Esophagus muscularis mucosa (tissue), 4 donors: ENCODE results near the gene PITPNM3. TPM values are rescaled to one million over a fixed set of nuclear protein-coding genes. Genes with fewer than 3 reads are reported as not detected.

ENCODE experiments used
- DNase-seq: peaks from one replicate; pipeline ENCODE4 v3.0.0-alpha.2; 2017; ENCODE audit errors: extremely low spot score
- H3K27ac ChIP-seq, 4 donors: fragments of 200-600 bp; sonication (generic); replicated peaks in 1 of 4; 1 replicate in 3 of 4; 2 replicates in 1 of 4; pipeline ENCODE4 v1.5.1; 2016 to 2019; ENCODE audit warnings: mild to moderate bottlenecking in 1 of 4
- H3K27me3 ChIP-seq, 4 donors: fragments of 200-600 bp; sonication (generic); one replicate each; pipeline versions ENCODE4 v1.5.1 to v1.6.0; 2016 to 2019
- H3K36me3 ChIP-seq, 4 donors: fragments of 200-600 bp; sonication (generic); one replicate each; pipeline ENCODE4 v1.5.1; 2016 to 2019
- H3K4me1 ChIP-seq, 4 donors: fragments of 200-600 bp; sonication (generic); one replicate each; pipeline ENCODE4 v1.5.1; 2016 to 2019
- H3K4me3 ChIP-seq, 4 donors: fragments of 200-600 bp; sonication (generic); 1 replicate in 2 of 4; 2 replicates in 2 of 4; pipeline ENCODE4 v1.5.1; 2016 to 2019; ENCODE audit warnings: mild to moderate bottlenecking in 4 of 4, moderate library complexity in 1 of 4
- H3K9me3 ChIP-seq, 4 donors: fragments of 200-600 bp; sonication (generic); 1 replicate in 3 of 4; 2 replicates in 1 of 4; pipeline ENCODE4 v1.5.1; 2016 to 2019
- EP300 ChIP-seq: sonication (generic); formaldehyde crosslinking; IDR thresholded peaks from one replicate; pipeline ENCODE4 v1.6.1; 2017; ENCODE audit warnings: antibody characterized with exemption
- POLR2A ChIP-seq: fragments of 450-650 bp; IDR thresholded peaks from one replicate; pipeline ENCODE4 v1.6.1; 2017; ENCODE audit warnings: antibody characterized with exemption, moderate library complexity, mild to moderate bottlenecking, low read depth
- POLR2AphosphoS5 ChIP-seq, 2 donors: sonication (generic); formaldehyde crosslinking; IDR thresholded peaks; one replicate each; pipeline ENCODE4 v1.6.1; 2017; ENCODE audit warnings: antibody characterized with exemption in 2 of 2
- whole genome bisulfite sequencing: methylation state at CpG from one replicate; pipeline ENCODE4 v1.1.5; 2018; 5-methylcytosine and 5-hydroxymethylcytosine counted together
- intact Hi-C: fragments of 100-400 bp; cut with DNase I; formaldehyde crosslinking; loops from one replicate; pipeline ENCODE4 v1.15.1; 2023
- total RNA-seq, 4 donors: library from RNA; depleted of rRNA; stranded (reverse); fragments of >200 nt; gene quantifications; one replicate each; pipeline versions ENCODE4 v1.1.0 to v1.2.1, GENCODE V29; 2016
- TF ChIP-seq, protein P1 (sequence below), 3 experiments: fragments of 200-600 bp in 2 of 3; fragments of 450-650 bp in 1 of 3; sonication (generic) in 2 of 3; IDR thresholded peaks; one replicate each; pipeline ENCODE4 v1.5.1; 2017 to 2019; ENCODE audit warnings: antibody characterized with exemption in 3 of 3, mild to moderate bottlenecking in 2 of 3, moderate library complexity in 1 of 3

The PITPNM3 gene
- total RNA-seq, 4 donors from 2014 or later: 46.5 to 93.2 (median 68.9) TPM

DNA sequence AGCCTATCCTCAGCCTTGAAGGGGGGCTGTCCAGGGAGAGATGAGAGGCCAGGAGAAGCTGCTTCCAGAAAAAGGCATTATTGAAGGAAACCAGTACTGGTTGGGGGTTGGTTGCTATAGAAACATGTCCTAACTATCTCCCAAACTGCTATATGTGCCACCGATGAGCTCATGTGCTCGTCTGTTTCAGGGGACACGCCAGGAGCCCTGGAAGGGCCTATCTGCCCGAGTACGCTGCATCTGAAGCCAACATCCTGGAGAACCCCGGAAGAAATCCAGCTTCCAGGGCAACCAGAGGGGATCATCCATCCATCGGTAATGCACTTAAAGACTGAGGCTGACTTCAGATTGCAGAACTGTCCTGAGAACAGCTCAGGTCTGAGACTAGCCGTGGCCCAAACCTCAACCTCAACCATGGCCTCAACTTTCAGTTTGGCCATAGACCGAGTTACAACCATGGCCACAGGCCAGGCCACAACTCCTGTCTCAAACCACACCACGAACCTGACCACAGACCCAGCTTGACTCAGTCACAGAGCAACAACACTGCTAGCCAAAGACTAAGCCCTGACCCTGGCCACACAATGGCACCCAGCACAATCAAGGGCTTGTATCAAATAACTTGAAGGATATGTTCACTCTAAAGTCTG lies 10.2 kb downstream of the PITPNM3 start:
- intact Hi-C loops: no loop called here
- Histone ChIP-seq H3K27ac (peak overlapping the region in 3 of 4 donors; percentile 3 to 92 (median 89)), H3K36me3 (peaks cover 0 to 4% (median 1%) of the 10 kb centered on the region in 4 donors), H3K9me3 (no peaks in the 10 kb centered on the region), H3K4me1 (peaks cover 11 to 68% (median 61%) of the 10 kb centered on the region in 4 donors), H3K27me3 (no peaks in the 10 kb centered on the region), H3K4me3 (no peak overlapping the region)
- DNase-seq: no peak
- WGBS: 92% methylated on average over 8 of the region's 10 CpGs
- no peak for TF ChIP-seq EP300
- TF ChIP-seq POLR2A: no peak
- TF ChIP-seq, protein P1, sequence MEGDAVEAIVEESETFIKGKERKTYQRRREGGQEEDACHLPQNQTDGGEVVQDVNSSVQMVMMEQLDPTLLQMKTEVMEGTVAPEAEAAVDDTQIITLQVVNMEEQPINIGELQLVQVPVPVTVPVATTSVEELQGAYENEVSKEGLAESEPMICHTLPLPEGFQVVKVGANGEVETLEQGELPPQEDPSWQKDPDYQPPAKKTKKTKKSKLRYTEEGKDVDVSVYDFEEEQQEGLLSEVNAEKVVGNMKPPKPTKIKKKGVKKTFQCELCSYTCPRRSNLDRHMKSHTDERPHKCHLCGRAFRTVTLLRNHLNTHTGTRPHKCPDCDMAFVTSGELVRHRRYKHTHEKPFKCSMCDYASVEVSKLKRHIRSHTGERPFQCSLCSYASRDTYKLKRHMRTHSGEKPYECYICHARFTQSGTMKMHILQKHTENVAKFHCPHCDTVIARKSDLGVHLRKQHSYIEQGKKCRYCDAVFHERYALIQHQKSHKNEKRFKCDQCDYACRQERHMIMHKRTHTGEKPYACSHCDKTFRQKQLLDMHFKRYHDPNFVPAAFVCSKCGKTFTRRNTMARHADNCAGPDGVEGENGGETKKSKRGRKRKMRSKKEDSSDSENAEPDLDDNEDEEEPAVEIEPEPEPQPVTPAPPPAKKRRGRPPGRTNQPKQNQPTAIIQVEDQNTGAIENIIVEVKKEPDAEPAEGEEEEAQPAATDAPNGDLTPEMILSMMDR (IDR thresholded peaks at IDR 0.05): no peak
- no peak for TF ChIP-seq POLR2AphosphoS5 (IDR thresholded peaks at IDR 0.05)

DNA sequence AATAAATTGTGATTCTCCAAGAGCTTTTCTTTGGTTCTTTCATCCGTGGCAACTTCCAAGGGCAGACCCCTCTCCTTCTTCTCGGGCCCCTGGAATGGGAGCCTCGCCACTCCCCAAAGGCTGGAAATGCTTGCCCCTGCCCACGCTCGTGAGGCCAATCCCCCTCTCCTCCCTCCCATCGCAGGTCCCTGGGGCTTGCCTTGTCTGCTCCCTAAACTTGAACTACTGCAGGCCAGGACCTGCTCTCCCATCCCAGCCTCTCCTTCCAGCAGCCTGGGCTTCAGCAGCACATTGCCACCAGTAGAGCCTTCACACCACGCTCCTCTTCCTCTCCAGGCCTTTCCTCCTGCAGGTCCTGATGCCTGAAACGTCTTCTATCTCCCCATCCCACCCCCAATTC lies 11.1 kb downstream of the PITPNM3 start:
- 84% methylated on average over 8 of the region's 8 CpGs for WGBS
- DNase-seq: no peak
- peak overlapping the region in 3 of 4 donors; percentile 14 to 92 (median 27) for H3K27ac ChIP-seq
- H3K9me3 ChIP-seq: no peaks in the 10 kb centered on the region
- no peaks in the 10 kb centered on the region for H3K27me3 ChIP-seq
- H3K36me3 ChIP-seq: peaks cover 0 to 4% (median 2%) of the 10 kb centered on the region in 4 donors
- no peak for TF ChIP-seq POLR2AphosphoS5 (IDR thresholded peaks at IDR 0.05)
- no peak for TF ChIP-seq EP300
- TF ChIP-seq, protein P1 (IDR thresholded peaks at IDR 0.05): no peak
- intact Hi-C loops: no loop called here
- peaks cover 11 to 61% (median 53%) of the 10 kb centered on the region in 4 donors for H3K4me1 ChIP-seq
- H3K4me3 ChIP-seq: no peak overlapping the region

DNA sequence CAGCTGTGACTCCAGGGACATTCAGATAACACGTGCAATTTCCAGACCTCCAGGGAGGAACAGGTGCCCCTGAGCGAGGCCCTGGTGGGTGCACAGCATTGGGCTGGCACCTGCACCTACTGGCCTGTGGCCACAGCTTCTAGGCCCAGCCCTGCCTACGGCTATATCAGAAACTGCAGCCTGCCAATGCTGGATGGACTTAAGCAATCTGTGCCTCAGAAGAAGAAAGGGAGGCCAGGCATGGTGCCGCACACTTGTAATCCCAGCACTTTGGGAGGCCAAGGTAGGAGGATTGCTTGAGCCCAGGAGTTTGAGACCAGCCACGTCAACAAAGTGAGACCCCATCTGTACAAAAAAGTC lies 12.4 kb downstream of the PITPNM3 start:
- no peak for DNase-seq
- intact Hi-C loops: no loop called here
- H3K36me3 ChIP-seq: peaks cover 0 to 6% (median 3%) of the 10 kb centered on the region in 4 donors
- no peaks in the 10 kb centered on the region for H3K9me3 ChIP-seq
- no peaks in the 10 kb centered on the region for H3K27me3 ChIP-seq
- peaks cover 7 to 48% (median 40%) of the 10 kb centered on the region in 4 donors for H3K4me1 ChIP-seq
- TF ChIP-seq POLR2AphosphoS5 (IDR thresholded peaks at IDR 0.05): no peak
- TF ChIP-seq, protein P1 (IDR thresholded peaks at IDR 0.05): no peak
- no peak for TF ChIP-seq POLR2A
- TF ChIP-seq EP300: no peak
- no peak overlapping the region for H3K4me3 ChIP-seq
- H3K27ac ChIP-seq: no peak overlapping the region
- WGBS: 95% methylated on average over 5 of the region's 5 CpGs

DNA sequence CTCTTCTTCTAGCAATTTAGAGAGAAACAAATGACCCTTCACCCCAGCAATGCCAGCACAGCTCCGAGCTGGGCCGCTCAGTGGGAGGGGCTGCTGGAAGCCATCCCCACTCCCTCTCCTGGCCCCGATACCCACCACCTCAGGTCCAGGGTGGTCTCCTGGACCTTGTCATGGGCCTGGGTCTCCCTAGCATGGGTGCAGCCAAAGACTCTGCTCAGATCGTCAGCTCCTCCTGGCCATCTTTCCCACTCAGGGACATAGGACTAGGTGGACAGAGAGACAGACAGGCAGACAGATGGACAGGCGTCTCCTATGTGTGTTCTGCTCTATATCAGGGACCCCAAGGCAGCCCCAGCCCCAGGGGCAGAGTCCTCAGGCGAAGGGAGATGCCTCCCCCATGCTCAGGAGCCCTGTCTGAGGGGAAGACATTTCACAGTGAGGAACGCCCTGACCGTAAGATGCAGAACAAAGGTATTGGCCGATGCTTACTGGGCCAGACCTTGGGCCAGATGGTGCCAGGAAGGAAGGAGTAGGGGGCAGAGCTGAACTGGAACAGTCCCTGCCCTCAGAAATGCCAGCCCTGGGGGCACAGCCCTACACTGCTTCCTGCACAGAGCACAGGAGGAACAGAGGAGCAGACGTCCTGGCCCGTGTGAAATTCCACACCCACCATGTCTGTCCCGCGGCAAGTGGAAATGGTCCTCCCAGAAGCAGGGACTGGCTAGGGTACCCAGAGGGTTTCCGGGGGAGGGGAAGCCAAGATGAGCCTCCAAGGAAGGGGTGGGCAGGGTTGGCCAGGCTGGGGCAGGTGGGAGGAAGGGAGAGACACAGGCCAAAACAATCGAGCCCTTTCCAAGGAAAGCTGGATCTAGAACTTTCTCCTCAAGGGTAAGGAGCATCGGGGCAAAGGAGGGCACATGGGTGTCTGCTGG lies 13.0 kb downstream of the PITPNM3 start:
- peaks cover under 1 to 42% (median 33%) of the 10 kb centered on the region in 4 donors for H3K4me1 ChIP-seq
- H3K4me3 ChIP-seq: no peak overlapping the region
- no peak for TF ChIP-seq POLR2AphosphoS5 (IDR thresholded peaks at IDR 0.05)
- TF ChIP-seq, protein P1 (IDR thresholded peaks at IDR 0.05): no peak
- no peak for TF ChIP-seq POLR2A
- TF ChIP-seq EP300: no peak
- H3K36me3 ChIP-seq: peaks cover 0 to 6% (median 3%) of the 10 kb centered on the region in 4 donors
- DNase-seq: no peak
- intact Hi-C loops: no loop called here
- 73% methylated on average over 11 of the region's 16 CpGs for WGBS
- H3K27ac ChIP-seq: no peak overlapping the region
- no peaks in the 10 kb centered on the region for H3K27me3 ChIP-seq
- no peaks in the 10 kb centered on the region for H3K9me3 ChIP-seq
